DOHH2 (cell line): ENCODE data around the gene RNF148.

ENCODE experiments used
- CTCF ChIP-seq: fragments of 200-600 bp; sonication (generic); IDR thresholded peaks from one replicate; pipeline ENCODE4 v1.5.1; 2014; ENCODE audit warnings: antibody characterized with exemption, mild to moderate bottlenecking, low read depth, low read length; ENCODE audit not compliant: poor library complexity, severe bottlenecking
- EZH2phosphoT487 ChIP-seq: fragments of 200-600 bp; sonication (generic); IDR thresholded peaks from 2 replicates; pipeline ENCODE4 v1.6.1; 2017; ENCODE audit warnings: borderline replicate concordance, mild to moderate bottlenecking, antibody characterized with exemption, low read length, moderate library complexity, mixed read lengths

GRCh38 chr7:122724366-122724765 is 21.6 kb upstream of the RNF148 start:
- TF ChIP-seq CTCF (no peak), EZH2phosphoT487 (no peak)
